HG02973 (cell line): Measurements from ENCODE around the gene NUDT15.
A peak's percentile ranks its signal among the peaks of the same experiment; 100 is the strongest.
"Not testable (repeated sequence)": the region's sequence is repeated elsewhere in the genome, so short reads cannot be mapped to it uniquely, and the experiment has no call there.

ENCODE experiments used
- ATAC-seq: cut with Tn5 transposase; IDR thresholded peaks from one replicate; pipeline ENCODE4 v1.9.1; 2021; ENCODE audit warnings: moderate library complexity; ENCODE audit not compliant: unreplicated experiment

NUDT15 gene

GRCh38 chr13:48042894-48043293, 5.4 kb downstream of the NUDT15 start:
- no peak for ATAC-seq

GRCh38 chr13:48043789-48044503, 6.4 kb downstream of the NUDT15 start:
- ATAC-seq = no peak

- ATAC-seq = no peak
Observed at GRCh38 chr13:48050550-48050949, 13.0 kb downstream of the NUDT15 start.

- ATAC-seq = no peak
Observed at GRCh38 chr13:48054601-48055000, 17.1 kb downstream of the NUDT15 start.

- no peak for ATAC-seq
Observed at GRCh38 chr13:48055712-48056111, 18.2 kb downstream of the NUDT15 start.

GRCh38 chr13:48058536-48058935, 21.0 kb downstream of the NUDT15 start:
- not testable (repeated sequence) for ATAC-seq

- ATAC-seq = not testable (repeated sequence)
Observed at GRCh38 chr13:48059951-48060350, 22.4 kb downstream of the NUDT15 start.

- no peak for ATAC-seq
Observed at GRCh38 chr13:48066310-48066989, 28.9 kb downstream of the NUDT15 start.

- no peak for ATAC-seq
Observed at GRCh38 chr13:48068036-48068435, 30.5 kb downstream of the NUDT15 start.

GRCh38 chr13:48068952-48069351, 31.4 kb downstream of the NUDT15 start:
- ATAC-seq = no peak

- no peak for ATAC-seq
Observed at GRCh38 chr13:48069573-48069972, 32.0 kb downstream of the NUDT15 start.

- no peak for ATAC-seq
Observed at GRCh38 chr13:48070942-48071341, 33.4 kb downstream of the NUDT15 start.

GRCh38 chr13:48072304-48072703, 34.8 kb downstream of the NUDT15 start:
- no peak for ATAC-seq

- ATAC-seq = no peak
Observed at GRCh38 chr13:48072787-48073186, 35.3 kb downstream of the NUDT15 start.

GRCh38 chr13:48074006-48074405, 36.5 kb downstream of the NUDT15 start:
- ATAC-seq = no peak

GRCh38 chr13:48078251-48078656, 40.7 kb downstream of the NUDT15 start:
- ATAC-seq = peak; percentile 91

- ATAC-seq = no peak
Observed at GRCh38 chr13:48081739-48082138, 44.2 kb downstream of the NUDT15 start.

GRCh38 chr13:48086272-48086671, 48.7 kb downstream of the NUDT15 start:
- ATAC-seq = no peak

GRCh38 chr13:48093588-48093987, 56.1 kb downstream of the NUDT15 start:
- no peak for ATAC-seq

GRCh38 chr13:48094404-48094780, 56.9 kb downstream of the NUDT15 start:
- no peak for ATAC-seq

GRCh38 chr13:48094781-48095502, 57.4 kb downstream of the NUDT15 start, which contains the start of gene MED4:
MED4 (minus strand) TSS chr13:48095104; CDS start chr13:48095078, 26 bp downstream.
- ATAC-seq = peak; percentile 89

GRCh38 chr13:48096670-48097069, 59.1 kb downstream of the NUDT15 start:
- no peak for ATAC-seq
